NCI-H345 treated with DMSO at 0.1 percent for 48 hours (cell line): ENCODE measurements around the gene TNF.

Source experiments
- DNase-seq: peaks from one replicate; lab custom pipeline; 2025; ENCODE audit not compliant: unreplicated experiment; lab: John Stamatoyannopoulos, UW

Gene TNF

GRCh38 chr6:31572041-31572911 is 3.1 kb upstream of the TNF start, which contains the start of gene LTA:
Gene LTA, plus strand, starts transcription at chr6:31572289. Its CDS starts 454 bp downstream, at chr6:31572743.
- DNase-seq = no peak

- DNase-seq = no peak
Observed at GRCh38 chr6:31573239-31574105, 1.9 kb upstream of the TNF start.

GRCh38 chr6:31574106-31575061 is 981 bp upstream of the TNF start:
- DNase-seq = no peak

- DNase-seq = no peak
Observed at GRCh38 chr6:31575952-31576685, 754 bp downstream of the TNF start.

GRCh38 chr6:31576897-31577578 is 1.7 kb downstream of the TNF start:
- no peak for DNase-seq

- no peak for DNase-seq
Observed at GRCh38 chr6:31577579-31577966, 2.2 kb downstream of the TNF start.

- DNase-seq = no peak
Observed at GRCh38 chr6:31578184-31579118, 3.1 kb downstream of the TNF start.

- no peak for DNase-seq
Observed at GRCh38 chr6:31579119-31579505, 3.7 kb downstream of the TNF start.

GRCh38 chr6:31579546-31580437 is 4.4 kb downstream of the TNF start:
- no peak for DNase-seq

- no peak for DNase-seq
Observed at GRCh38 chr6:31580438-31580740, 5.0 kb downstream of the TNF start.

GRCh38 chr6:31580807-31581433 is 5.6 kb downstream of the TNF start:
- DNase-seq = peak; percentile 34

GRCh38 chr6:31581434-31582229 is 6.3 kb downstream of the TNF start:
- DNase-seq = no peak

GRCh38 chr6:31582230-31582643 is 6.9 kb downstream of the TNF start, which contains the start of gene LTB:
Gene LTB, minus strand, starts transcription at chr6:31582424. Its CDS starts 7 bp downstream, at chr6:31582417.
- DNase-seq = no peak

- DNase-seq = no peak
Observed at GRCh38 chr6:31585491-31585890, 10.1 kb downstream of the TNF start.

GRCh38 chr6:31586008-31586407 is 10.6 kb downstream of the TNF start, which contains the start of gene LST1:
Gene LST1, plus strand, starts transcription at chr6:31586277. Its CDS starts 1,023 bp downstream, at chr6:31587300.
- DNase-seq = no peak

- no peak for DNase-seq
Observed at GRCh38 chr6:31586599-31587281, 11.4 kb downstream of the TNF start.
